OCI-LY1 (cell line): ENCODE data around the gene GABBR2.

Source experiments
- CTCF ChIP-seq: fragments of 200-600 bp; sonication (generic), shearing (Covaris generic); IDR thresholded peaks from 2 replicates; pipeline ENCODE4 v1.5.1; 2017; ENCODE audit warnings: mild to moderate bottlenecking, antibody characterized with exemption, low read length, moderate library complexity, mixed read lengths
- EZH2 ChIP-seq: fragments of 200-600 bp; sonication (generic), shearing (Covaris generic); IDR thresholded peaks from 2 replicates; pipeline ENCODE4 v1.8.0; 2017; ENCODE audit warnings: borderline replicate concordance, mixed run types, mild to moderate bottlenecking, antibody characterized with exemption, low read length, moderate library complexity, mixed read lengths

- no peak for TF ChIP-seq CTCF
- no peak for TF ChIP-seq EZH2
Measured at GRCh38 chr9:98603821-98604383, 104.8 kb downstream of the GABBR2 start.
